HepG2 (cell line): ENCODE measurements around the gene ACP2. TPM values are rescaled to one million over a fixed set of nuclear protein-coding genes. Genes with fewer than 3 reads are reported as not detected.

ENCODE experiments used
- FOSL1 ChIP-seq: sonication (generic); formaldehyde crosslinking; IDR thresholded peaks from 2 replicates; pipeline ENCODE4 v1.9.0; 2021; ENCODE audit warnings: missing genetic modification reagents, borderline replicate concordance
- GZF1 ChIP-seq: sonication (generic); formaldehyde crosslinking; IDR thresholded peaks from 2 replicates; pipeline ENCODE4 v1.5.1; 2020; ENCODE audit warnings: mild to moderate bottlenecking, missing genetic modification reagents
- KDM1A ChIP-seq: IDR thresholded peaks from 2 replicates; pipeline ENCODE4 v1.6.1; 2016; ENCODE audit warnings: missing compliant biosample characterization
- MZF1 ChIP-seq: sonication (generic); formaldehyde crosslinking; IDR thresholded peaks from 2 replicates; pipeline ENCODE4 v1.8.1; 2023; ENCODE audit warnings: mild to moderate bottlenecking, missing genetic modification reagents, borderline replicate concordance
- NFAT5 ChIP-seq: sonication (generic); formaldehyde crosslinking; IDR thresholded peaks from 2 replicates; pipeline ENCODE4 v1.4.0; 2020; ENCODE audit warnings: missing genetic modification reagents
- POLR2A ChIP-seq, 2 experiments: IDR thresholded peaks; 2 replicates each; pipeline ENCODE4 v1.6.1; 2011; ENCODE audit warnings: low read depth in 2 of 2, low read length in 2 of 2, mild to moderate bottlenecking in 1 of 2, moderate library complexity in 1 of 2; ENCODE audit not compliant: insufficient read depth in 1 of 2
- PRDM10 ChIP-seq: sonication (generic); formaldehyde crosslinking; IDR thresholded peaks from 2 replicates; pipeline ENCODE4 v1.4.0; 2020; ENCODE audit warnings: low read depth, missing genetic modification reagents
- PRDM15 ChIP-seq: sonication (generic); formaldehyde crosslinking; IDR thresholded peaks from 2 replicates; pipeline ENCODE4 v1.4.0; 2020; ENCODE audit warnings: missing genetic modification reagents
- TAF15 ChIP-seq: fragments of 200-400 bp; formaldehyde crosslinking; IDR thresholded peaks from one replicate; pipeline ENCODE4 v1.6.1; 2018; ENCODE audit warnings: mild to moderate bottlenecking, low read depth, low read length; ENCODE audit not compliant: poor library complexity, severe bottlenecking
- TBX2 ChIP-seq: sonication (generic); formaldehyde crosslinking; IDR thresholded peaks from 2 replicates; pipeline ENCODE4 v1.5.0; 2020; ENCODE audit warnings: missing genetic modification reagents, mild to moderate bottlenecking, borderline replicate concordance
- ZBTB1 ChIP-seq: sonication (generic); formaldehyde crosslinking; IDR thresholded peaks from 2 replicates; pipeline ENCODE4 v1.4.0; 2020; ENCODE audit warnings: missing genetic modification reagents, borderline replicate concordance
- ZBTB7A ChIP-seq: sonication (generic); formaldehyde crosslinking; IDR thresholded peaks from 2 replicates; pipeline ENCODE4 v1.8.0; 2022; ENCODE audit warnings: mild to moderate bottlenecking, missing genetic modification reagents
- ZNF101 ChIP-seq: sonication (generic); formaldehyde crosslinking; IDR thresholded peaks from 2 replicates; pipeline ENCODE4 v1.4.0; 2020; ENCODE audit warnings: mild to moderate bottlenecking, low read depth, missing genetic modification reagents, borderline replicate concordance
- polyA plus RNA-seq, 8 experiments: library from polyadenylated mRNA; depleted of rRNA in 3 of 8; stranded (reverse) in 7 of 8; unstranded in 1 of 8; fragments of >200 nt; fragmentation: Illumina TruSeq in 4 of 8; extraction: Trizol in 4 of 8; gene quantifications; 2 replicates each; pipeline versions ENCODE4 v1.2.1 to v1.2.3, GENCODE V29; 2011 to 2016; ENCODE audit warnings: low read depth in 4 of 8, missing spikeins in 1 of 8, mixed read lengths in 1 of 8; ENCODE audit not compliant: insufficient read depth in 1 of 8
- total RNA-seq, 5 experiments: library from RNA; depleted of rRNA; stranded (reverse); fragments of >200 nt; fragmentation: Illumina TruSeq; extraction: Trizol; gene quantifications; 2 replicates each; pipeline ENCODE4 v1.2.3, GENCODE V29; 2016; ENCODE audit warnings: low read depth in 1 of 5

The ACP2 gene
- total and polyA plus RNA-seq, 2 of the 13 experiments (the other 11 are each of a cell fraction or from before 2014, with no cell fraction given) = 17.7 to 20.2 TPM

GRCh38 chr11:47257517-47258316 lies 9.1 kb upstream of the ACP2 start, which contains the start of gene NR1H3 (continued):
- TF ChIP-seq FOSL1 (CRISPR knock-in tag) = no peak
- TF ChIP-seq MZF1 = no peak
- TF ChIP-seq PRDM10 (CRISPR knock-in tag) = no peak; the same call in 1 of the 2 replicates
- TF ChIP-seq ZNF101 (CRISPR knock-in tag) = no peak
- TF ChIP-seq ZBTB1 (CRISPR knock-in tag) = no peak
- TF ChIP-seq KDM1A = no peak
- TF ChIP-seq TAF15 = peak; percentile 69
- no peak for TF ChIP-seq TBX2 (CRISPR knock-in tag)
- TF ChIP-seq NFAT5 (CRISPR knock-in tag) = no peak
- TF ChIP-seq PRDM15 = no peak
- no peak for TF ChIP-seq GZF1
- peak in 1 of 2 experiments; percentile 58; a peak in 2 of 4 replicates for TF ChIP-seq POLR2A (IDR thresholded peaks at IDR 0.05; ENCODE audit: insufficient read depth in 1 of 2, low read depth in 2 of 2, low read length in 2 of 2)
- TF ChIP-seq ZBTB7A (CRISPR knock-in tag) = no peak; the same call in 1 of the 2 replicates
